NK-92 (cell line): ENCODE data around the gene NSG1.
"Not testable (repeated sequence)": the region's sequence is repeated elsewhere in the genome, so short reads cannot be mapped to it uniquely, and the experiment has no call there.

ENCODE experiments used
- DNase-seq: peaks from one replicate; lab custom pipeline; 2025; ENCODE audit not compliant: unreplicated experiment; lab: John Stamatoyannopoulos, UW

NSG1 gene, protein sequence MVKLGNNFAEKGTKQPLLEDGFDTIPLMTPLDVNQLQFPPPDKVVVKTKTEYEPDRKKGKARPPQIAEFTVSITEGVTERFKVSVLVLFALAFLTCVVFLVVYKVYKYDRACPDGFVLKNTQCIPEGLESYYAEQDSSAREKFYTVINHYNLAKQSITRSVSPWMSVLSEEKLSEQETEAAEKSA

DNA sequence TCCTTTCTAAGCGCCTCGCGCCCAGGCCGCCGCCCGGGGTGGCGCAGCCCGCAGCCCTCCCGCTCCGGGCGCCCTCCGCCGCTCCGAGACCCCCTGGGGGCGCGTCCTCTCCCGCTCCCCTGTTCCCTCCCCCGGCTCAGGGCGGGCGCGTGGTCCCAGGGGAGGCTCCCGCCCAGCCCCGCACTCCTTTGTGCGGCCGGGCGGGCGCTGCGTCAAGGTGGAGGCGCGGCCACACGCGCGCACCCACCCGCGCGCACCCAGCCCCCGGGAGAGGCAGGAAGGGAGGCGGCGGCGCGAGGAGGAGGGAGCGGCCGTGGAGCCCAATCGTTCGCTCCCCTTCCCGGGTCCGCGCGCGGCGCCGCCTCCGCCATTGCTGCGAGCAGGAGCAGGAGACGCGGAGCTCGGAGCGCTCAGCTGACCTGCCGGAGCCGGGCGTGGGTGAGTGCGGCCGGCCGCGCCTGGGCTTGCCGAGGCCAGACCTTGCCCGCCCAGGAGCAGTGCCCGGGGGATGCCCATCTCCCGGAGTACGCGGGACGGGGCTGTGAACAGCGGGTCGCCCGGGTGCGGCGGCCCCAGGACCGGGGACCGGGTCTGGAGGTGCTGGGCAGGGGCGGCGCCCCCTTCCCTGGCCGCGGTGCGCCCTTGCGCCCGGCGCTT, at the start of gene NSG1:
Gene NSG1 (plus strand): TSS at position 367 of the 657 bp plus-strand sequence. CDS start 528 bp downstream, outside the sequence.
- DNase-seq = no peak

GRCh38 chr4:4338210-4339001, 48.5 kb upstream of the NSG1 start:
- no peak for DNase-seq

GRCh38 chr4:4339504-4340085, 47.3 kb upstream of the NSG1 start:
- DNase-seq = no peak

GRCh38 chr4:4341861-4342650, 44.8 kb upstream of the NSG1 start:
- DNase-seq = no peak

DNA sequence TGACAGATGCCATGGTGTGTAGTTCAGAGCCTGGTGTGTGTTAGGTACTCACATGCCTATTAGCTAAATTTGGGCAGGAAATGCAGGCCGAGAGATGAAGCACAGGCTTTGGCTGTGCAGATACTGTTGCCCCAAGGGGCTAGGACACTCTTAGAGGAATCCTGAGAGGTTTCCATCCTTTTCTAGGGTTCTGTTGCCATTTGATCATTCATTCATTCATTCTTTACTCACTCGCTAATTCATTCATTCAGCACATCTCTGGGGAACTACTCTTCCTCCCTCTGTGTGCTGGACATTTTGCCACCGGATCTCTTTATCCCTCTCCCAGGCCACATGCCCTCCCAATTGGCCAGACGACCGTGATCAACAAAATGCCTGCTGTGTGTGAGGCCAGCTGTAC, 43.9 kb upstream of the NSG1 start:
- DNase-seq = no peak

DNA sequence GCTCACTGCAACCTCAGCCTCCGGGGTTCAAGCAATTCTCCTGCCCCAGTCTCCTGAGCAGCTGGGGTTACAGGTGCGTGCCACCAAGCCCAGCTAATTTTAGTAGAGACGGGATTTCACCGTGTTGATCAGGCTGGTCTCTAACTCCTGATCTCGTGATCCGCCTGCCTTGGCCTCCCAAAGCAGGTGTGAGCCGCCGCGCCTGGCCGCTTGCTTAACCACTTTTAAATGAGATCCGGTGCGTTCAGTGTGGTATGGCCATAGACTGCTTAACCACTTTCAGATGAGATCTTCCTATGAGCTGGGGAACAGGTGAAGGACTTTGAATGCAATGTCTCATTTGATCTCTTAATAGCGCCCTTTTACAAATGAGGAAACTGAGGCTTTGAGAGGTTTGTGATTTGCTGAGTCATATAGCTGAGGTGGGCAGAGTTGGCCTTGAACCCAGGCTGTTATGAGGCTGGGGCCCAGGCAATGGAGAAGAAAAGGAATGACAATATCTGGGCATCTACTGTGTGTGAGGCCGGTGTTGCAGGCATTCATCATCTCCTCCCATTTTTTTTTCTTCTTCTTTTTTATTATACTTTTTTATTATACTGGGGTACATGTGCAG, 41.9 kb upstream of the NSG1 start:
- no peak for DNase-seq

DNA sequence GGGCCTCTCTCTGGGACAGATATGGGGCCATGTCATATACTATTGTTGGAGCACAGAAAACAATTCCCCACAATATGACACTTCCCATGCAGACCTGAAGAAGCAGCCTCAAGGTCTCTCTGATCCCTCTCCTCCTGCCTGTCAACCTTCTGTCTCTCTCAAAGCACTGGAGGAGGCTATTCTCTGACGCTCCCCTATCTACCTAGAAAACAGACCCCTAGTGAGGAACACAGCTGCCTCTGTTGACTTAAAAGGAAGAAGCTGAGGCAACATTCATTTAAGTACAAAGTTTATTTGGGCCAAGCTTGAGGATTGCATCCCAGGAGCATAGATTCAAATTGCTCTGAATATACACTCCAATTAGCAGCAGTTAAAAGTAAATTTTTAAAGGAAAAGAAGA, 39.3 kb upstream of the NSG1 start:
- no peak for DNase-seq

DNA sequence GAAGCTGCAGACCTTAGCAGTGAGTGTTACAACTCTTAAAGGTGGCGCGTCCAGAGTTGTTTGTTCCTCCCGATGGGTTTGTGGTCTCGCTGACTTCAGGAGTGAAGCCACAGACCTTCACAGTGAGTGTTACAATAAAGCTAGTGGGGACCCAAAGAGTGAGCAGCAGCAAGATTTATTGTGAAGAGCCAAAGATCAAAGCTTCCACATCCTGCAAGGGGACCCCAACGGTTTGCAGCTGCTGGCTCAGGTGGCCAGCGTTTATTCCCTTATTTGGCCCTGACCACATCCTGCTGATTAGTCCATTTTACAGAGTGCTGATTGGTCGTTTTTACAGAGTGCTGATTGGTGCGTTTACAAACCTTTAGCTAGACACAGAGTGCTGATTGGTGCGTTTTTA, 38.3 kb upstream of the NSG1 start:
- DNase-seq = not testable (repeated sequence)

GRCh38 chr4:4349867-4350266, 37.0 kb upstream of the NSG1 start:
- no peak for DNase-seq

DNA sequence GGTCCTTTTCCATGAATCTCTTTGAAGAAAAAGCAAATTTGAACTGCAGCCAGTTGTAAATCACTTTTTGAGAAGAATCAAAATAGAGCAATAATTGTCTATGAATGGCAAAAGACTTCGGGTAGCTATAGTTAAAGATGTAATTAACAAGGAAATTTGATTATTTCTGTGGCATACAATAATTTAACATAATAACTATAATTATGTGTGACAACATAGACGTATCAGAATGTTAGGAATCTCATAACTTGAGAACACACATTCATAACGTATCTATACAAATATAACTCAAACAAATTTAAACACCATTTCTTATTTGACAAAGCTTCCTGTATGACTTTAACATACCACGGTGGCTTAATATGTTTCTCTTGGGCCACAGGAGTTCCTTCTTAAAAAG, 36.0 kb upstream of the NSG1 start:
- DNase-seq = no peak

DNA sequence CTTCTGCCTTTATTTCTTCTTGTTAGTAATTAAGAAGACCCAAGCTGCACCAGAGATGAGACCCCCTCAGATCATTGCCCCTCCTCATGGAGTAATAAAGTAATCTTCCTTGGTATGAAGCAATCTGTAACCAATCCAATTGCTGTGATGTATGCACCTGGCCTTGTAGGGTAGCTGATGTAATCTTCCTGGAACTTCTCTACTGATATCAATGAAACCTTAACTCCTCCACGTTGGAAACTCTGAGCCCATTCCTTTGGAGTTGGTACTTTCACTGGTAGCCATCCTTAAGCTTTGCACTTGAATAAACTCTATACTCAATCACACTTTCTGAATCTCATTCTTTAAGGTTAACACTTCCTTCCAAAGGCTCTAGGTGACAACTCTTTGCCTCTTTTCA, 31.6 kb upstream of the NSG1 start:
- no peak for DNase-seq

DNA sequence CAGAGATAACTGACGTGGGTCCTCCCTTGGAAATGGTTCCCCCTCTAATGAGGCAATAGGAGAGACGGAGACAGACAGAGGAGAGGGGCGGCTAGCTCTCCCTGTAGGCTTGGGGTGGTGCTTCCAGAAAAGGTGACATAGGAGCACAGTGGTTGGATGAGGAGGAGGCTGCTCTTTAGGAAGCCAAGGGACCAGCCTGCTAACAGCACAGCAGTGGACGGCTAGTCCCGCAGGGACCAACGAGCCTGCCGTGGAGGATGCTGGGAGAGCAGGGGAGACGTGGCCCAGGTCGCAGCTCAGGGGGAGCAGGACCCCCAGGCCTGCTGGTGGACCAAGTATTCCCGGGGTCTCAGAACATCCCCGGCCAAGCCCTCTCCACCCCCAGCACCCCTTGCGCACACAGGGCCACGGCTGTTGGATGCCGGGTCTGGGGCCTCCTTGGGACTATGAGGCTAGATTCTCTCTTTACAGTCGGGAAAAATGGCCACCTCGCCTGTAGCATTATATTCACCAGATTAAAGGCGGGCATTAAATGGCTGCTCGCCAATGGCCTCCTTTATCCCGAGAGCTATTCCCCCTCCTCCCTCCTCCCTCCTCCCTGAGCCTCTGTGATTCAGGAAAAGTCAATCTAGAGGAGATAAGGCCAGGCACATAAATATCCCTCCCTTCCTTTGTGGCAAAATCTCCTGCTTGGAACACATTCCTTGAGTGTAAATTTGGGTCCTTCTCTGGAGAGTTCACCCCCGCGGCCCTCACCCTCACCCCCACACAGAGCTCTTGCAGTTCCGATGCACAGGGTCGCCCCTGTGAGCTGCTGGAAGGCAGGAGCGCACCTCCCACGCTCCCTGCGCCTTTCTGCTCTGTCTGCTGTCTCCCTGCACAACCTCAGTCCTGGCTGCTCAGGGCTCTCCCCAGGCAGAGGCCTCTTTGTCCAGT, 30.5 kb upstream of the NSG1 start:
- DNase-seq = no peak

DNA sequence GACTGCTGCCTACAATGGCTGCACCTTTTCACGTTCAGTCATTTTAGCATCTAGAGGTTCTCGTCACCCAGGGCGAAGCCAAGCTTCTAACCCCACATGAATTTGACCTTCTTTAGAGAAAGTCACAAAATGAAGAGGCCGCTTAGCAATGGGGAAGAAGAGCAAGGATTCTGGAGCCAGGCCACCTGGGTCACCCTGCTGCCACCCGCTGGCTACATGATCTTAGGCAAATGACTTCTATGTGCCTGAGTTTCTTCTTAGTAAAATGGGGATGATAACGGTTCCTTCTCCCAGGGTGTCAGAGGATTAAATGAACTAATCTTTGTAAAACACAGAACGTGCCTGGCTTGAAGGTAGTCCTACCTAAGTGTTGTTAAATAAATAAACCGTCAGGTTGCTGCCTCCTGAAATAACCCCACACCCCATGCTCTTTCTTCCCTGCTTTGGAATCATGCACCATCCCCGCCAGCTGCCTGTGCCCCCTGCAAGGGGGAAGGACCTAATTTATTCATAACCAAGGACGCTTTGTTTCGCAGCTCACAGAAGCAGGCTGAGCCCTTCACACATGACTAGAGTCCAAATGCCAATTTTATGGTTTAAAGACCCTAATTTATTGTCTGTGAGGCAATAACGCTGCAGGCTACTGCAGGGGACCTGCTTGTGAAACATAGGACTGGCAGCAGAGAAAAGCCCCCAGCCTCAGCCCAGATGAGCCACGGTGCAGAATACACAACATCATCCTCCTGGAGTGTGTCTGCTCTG, 28.6 kb upstream of the NSG1 start:
- DNase-seq = no peak

GRCh38 chr4:4361883-4362282, 25.0 kb upstream of the NSG1 start:
- DNase-seq = no peak

- DNase-seq = no peak
Observed at GRCh38 chr4:4362991-4363697, 23.8 kb upstream of the NSG1 start.

- no peak for DNase-seq
Observed at GRCh38 chr4:4364061-4364460, 22.8 kb upstream of the NSG1 start.

- DNase-seq = no peak
Observed at GRCh38 chr4:4364486-4365208, 22.3 kb upstream of the NSG1 start.
